Measurements from ENCODE around the gene APBB1. TPM values are rescaled to one million over a fixed set of nuclear protein-coding genes. Genes with fewer than 3 reads are reported as not detected.

Gene APBB1
- polyA plus RNA-seq, 1 experiment: 62.5 TPM

DNA sequence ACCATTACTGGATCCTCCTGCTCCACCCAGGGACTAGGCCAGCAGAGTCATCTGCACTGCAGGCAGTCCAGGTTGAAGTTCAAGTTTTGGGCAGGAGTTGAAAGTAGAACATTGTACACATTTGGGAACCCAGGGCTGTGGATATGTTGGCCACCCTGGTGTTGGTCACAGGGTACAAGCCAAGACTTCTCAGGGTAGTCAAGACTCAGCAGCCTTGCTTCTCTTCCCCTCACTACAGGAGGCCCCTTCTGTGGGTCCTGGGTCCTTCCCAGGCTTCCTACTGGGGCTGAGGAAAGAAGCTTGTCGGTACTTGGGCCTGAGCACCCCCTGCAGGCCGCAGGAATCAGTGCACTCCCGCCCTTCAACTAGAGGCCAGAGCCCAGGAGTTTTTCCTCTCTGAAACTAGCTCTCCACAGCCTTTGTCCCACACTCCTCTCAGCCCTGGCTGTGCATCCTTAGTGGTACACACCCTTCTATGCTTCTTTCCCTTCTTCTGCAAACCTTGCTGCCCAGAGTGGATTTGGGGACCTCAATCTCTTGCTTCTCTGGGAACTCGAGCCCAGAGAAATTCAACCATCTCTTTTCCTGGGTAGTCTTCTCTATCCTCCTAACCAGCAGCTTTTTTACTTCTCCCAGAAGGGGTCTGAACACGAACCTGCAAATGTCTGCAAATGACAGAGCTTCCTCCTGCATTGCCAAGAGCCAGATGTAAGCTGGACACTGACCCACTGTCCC is 24.5 kb upstream of the APBB1 start:
- ChIA-PET CTCF (interaction anchor here (0.6 to 13.5 kb wide), 35 partner anchors 11 to 272 kb away, joined by 3 to 376 read pairs (median 5); partner anchors contain the start of genes ARFIP2, SMPD1, TAF10 and TIMM10B), POLR2A (interaction anchor here (0.6 to 0.9 kb wide), 2 partner anchors 64 to 475 kb away, joined by 3 to 5 read pairs; no protein-coding TSS in a partner anchor)
- TF ChIP-seq, protein P1, sequence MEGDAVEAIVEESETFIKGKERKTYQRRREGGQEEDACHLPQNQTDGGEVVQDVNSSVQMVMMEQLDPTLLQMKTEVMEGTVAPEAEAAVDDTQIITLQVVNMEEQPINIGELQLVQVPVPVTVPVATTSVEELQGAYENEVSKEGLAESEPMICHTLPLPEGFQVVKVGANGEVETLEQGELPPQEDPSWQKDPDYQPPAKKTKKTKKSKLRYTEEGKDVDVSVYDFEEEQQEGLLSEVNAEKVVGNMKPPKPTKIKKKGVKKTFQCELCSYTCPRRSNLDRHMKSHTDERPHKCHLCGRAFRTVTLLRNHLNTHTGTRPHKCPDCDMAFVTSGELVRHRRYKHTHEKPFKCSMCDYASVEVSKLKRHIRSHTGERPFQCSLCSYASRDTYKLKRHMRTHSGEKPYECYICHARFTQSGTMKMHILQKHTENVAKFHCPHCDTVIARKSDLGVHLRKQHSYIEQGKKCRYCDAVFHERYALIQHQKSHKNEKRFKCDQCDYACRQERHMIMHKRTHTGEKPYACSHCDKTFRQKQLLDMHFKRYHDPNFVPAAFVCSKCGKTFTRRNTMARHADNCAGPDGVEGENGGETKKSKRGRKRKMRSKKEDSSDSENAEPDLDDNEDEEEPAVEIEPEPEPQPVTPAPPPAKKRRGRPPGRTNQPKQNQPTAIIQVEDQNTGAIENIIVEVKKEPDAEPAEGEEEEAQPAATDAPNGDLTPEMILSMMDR (IDR thresholded peaks at IDR 0.05; ENCODE audit: insufficient read depth, low read depth, low read length): peak; percentile 92
- H3K36me3 ChIP-seq (ENCODE audit: control insufficient read depth, insufficient read depth, low read length): no peaks in the 10 kb centered on the region; the same call in 1 of the 2 replicates
- no peak for DNase-seq (ENCODE audit: low read depth)
- H3K4me3 ChIP-seq (ENCODE audit: low read depth, low read length): no peak overlapping the region
- no peaks in the 10 kb centered on the region for H3K27me3 ChIP-seq (ENCODE audit: control insufficient read depth, insufficient read depth, low read length)

DNA sequence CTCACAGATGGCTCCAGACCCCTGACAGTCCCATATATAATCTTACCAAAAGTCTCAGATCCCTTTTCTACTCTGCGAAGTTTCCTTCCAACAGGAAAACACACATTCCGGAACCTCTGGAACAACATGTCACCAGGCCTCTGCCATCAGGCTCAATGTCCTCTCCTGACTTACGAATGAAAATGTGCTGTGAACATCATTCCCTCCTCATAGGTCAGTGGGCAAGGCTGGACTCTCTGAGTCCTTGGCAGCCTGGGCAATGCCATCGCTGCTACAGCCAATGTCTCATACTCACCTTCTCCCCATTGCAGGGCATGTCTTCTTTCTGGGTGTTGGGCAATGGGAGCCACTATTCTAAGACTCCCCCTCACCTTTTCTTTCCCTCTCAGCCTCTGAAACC is 23.5 kb upstream of the APBB1 start:
- TF ChIP-seq, protein P1 (IDR thresholded peaks at IDR 0.05; ENCODE audit: insufficient read depth, low read depth, low read length): no peak
- Histone ChIP-seq H3K36me3 (ENCODE audit: control insufficient read depth, insufficient read depth, low read length) (no peaks in the 10 kb centered on the region), H3K4me3 (ENCODE audit: low read depth, low read length) (no peak overlapping the region), H3K27me3 (ENCODE audit: control insufficient read depth, insufficient read depth, low read length) (no peaks in the 10 kb centered on the region)
- no peak for DNase-seq (ENCODE audit: low read depth)
- POLR2A ChIA-PET: interaction anchor here (0.7 kb wide), 1 partner anchor 60 kb away, joined by 3 read pairs; no protein-coding TSS in a partner anchor
- CTCF ChIA-PET: interaction anchor here (1.3 to 13.5 kb wide), 12 partner anchors 10 to 103 kb away, joined by 3 to 376 read pairs (median 9); no protein-coding TSS in a partner anchor

DNA sequence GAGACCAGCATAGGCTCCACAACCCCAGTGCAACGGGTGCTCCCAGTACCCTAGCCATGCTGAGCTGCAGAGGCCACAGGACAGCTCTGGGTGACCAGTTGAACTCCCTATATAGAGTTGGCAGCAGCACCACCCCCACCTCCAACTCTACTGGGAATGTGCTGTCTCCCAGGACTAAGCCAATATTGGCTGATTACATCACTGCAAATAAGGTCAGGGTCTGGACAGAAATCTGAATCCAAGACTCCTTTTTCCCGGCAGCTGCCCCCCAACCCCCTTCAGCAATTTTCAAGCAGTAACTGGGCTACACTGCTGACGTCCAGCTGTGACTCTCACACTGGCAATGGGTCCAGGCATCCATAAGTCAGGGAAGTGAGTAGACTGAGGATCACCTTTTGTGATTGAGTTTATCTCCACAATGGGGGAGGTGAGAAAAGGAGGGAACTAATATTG is 22.0 kb upstream of the APBB1 start, which contains the start of gene HPX:
HPX (minus strand) TSS at position 82 of the 453 bp plus-strand sequence; CDS start at position 58, 24 bp downstream.
- no peak within 1 kb of the TSS for H3K4me3 ChIP-seq (ENCODE audit: low read depth, low read length)
- CTCF ChIA-PET: interaction anchor here (0.7 to 13.5 kb wide), 7 partner anchors 9 to 60 kb away, joined by 3 to 376 read pairs (median 5); partner anchors contain the start of gene SMPD1
- DNase-seq (ENCODE audit: low read depth): no peak
- no peaks in the 10 kb centered on the region for H3K27me3 ChIP-seq (ENCODE audit: control insufficient read depth, insufficient read depth, low read length)
- TF ChIP-seq, protein P1 (IDR thresholded peaks at IDR 0.05; ENCODE audit: insufficient read depth, low read depth, low read length): no peak
- POLR2A ChIA-PET: no interaction called here
- no peaks in the 10 kb centered on the region for H3K36me3 ChIP-seq (ENCODE audit: control insufficient read depth, insufficient read depth, low read length)

GRCh38 chr11:6438979-6439571 is 20.2 kb upstream of the APBB1 start:
- POLR2A ChIA-PET: no interaction called here
- CTCF ChIA-PET: interaction anchor here (0.6 to 13.5 kb wide), 24 partner anchors 9 to 1270 kb away, joined by 3 to 376 read pairs (median 6); partner anchors contain the start of genes APBB1, MRPL17, SMPD1 and TAF10
- Histone ChIP-seq H3K4me3 (ENCODE audit: low read depth, low read length) (no peak overlapping the region), H3K36me3 (ENCODE audit: control insufficient read depth, insufficient read depth, low read length) (no peaks in the 10 kb centered on the region), H3K27me3 (ENCODE audit: control insufficient read depth, insufficient read depth, low read length) (no peaks in the 10 kb centered on the region)
- TF ChIP-seq, protein P1 (IDR thresholded peaks at IDR 0.05; ENCODE audit: insufficient read depth, low read depth, low read length): peak; percentile 81
- no peak for DNase-seq (ENCODE audit: low read depth)

DNA sequence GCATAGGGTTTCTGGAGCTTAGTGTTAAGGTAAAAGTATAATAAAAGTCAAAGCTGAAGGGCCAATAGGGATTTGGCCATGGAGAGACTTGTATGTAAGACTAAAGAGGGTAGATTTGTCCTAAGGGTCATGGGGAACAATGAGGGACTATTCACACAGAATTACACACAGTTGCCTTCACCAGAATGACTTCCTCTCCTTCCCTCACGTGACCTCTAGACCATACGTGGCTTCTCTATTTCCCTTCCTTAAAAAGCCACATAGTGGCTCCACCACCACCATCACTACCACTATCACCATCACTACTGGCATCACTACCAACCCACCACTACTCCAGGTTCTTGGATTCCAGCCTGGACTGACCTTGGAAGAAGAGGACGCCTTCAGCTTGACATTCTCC is 19.1 kb upstream of the APBB1 start:
- Histone ChIP-seq H3K36me3 (ENCODE audit: control insufficient read depth, insufficient read depth, low read length) (no peaks in the 10 kb centered on the region), H3K4me3 (ENCODE audit: low read depth, low read length) (no peak overlapping the region), H3K27me3 (ENCODE audit: control insufficient read depth, insufficient read depth, low read length) (no peaks in the 10 kb centered on the region)
- CTCF ChIA-PET: interaction anchor here (1.0 to 13.5 kb wide), 17 partner anchors 8 to 320 kb away, joined by 3 to 376 read pairs (median 6); partner anchors contain the start of genes APBB1, MRPL17 and SMPD1
- no peak for DNase-seq (ENCODE audit: low read depth)
- TF ChIP-seq, protein P1 (IDR thresholded peaks at IDR 0.05; ENCODE audit: insufficient read depth, low read depth, low read length): no peak
- POLR2A ChIA-PET: no interaction called here

All from BJ (cell line).